ENCODE results near the gene SUV39H2.
"Not testable (repeated sequence)": the region's sequence is repeated elsewhere in the genome, so short reads cannot be mapped to it uniquely, and the experiment has no call there.

Gene SUV39H2

DNA sequence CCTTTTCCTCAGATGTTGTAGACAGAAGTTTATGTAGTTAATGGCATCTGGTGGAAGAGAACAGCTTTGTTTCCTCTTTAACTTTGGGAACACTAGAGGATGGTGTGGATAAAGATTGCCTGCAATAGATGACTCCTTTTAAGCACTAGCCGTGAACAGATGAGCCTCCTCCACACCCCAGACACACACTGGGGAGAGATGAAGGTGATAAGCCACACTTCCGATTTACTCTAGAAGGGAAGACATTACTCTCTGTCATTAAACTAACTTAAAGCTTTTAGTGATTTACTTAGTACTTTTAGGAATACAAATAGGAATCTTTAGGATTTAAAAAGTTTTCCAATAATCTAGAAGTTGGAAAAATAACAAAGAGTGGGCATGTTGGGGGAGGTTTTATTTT, 33.7 kb upstream of the SUV39H2 start:
- no peaks in the 10 kb centered on the region for H3K27me3 ChIP-seq (ENCODE audit: insufficient read depth, low read length)
- no peak overlapping the region for H3K27ac ChIP-seq (ENCODE audit: low read depth, low read length)
- no peak overlapping the region for H3K9ac ChIP-seq (ENCODE audit: low read depth, low read length)
- peaks cover 79% of the 10 kb centered on the region for H3K36me3 ChIP-seq (ENCODE audit: insufficient read depth, low read length)
- H3K4me3 ChIP-seq (ENCODE audit: low read length): no peak overlapping the region
- H3K4me1 ChIP-seq (ENCODE audit: insufficient read depth, low read length): no peaks in the 10 kb centered on the region
- no peaks in the 10 kb centered on the region for H3K9me3 ChIP-seq (ENCODE audit: insufficient read depth, low read depth, low read length)
- no CpG with 5 or more reads among the region's 2 CpGs for WGBS

DNA sequence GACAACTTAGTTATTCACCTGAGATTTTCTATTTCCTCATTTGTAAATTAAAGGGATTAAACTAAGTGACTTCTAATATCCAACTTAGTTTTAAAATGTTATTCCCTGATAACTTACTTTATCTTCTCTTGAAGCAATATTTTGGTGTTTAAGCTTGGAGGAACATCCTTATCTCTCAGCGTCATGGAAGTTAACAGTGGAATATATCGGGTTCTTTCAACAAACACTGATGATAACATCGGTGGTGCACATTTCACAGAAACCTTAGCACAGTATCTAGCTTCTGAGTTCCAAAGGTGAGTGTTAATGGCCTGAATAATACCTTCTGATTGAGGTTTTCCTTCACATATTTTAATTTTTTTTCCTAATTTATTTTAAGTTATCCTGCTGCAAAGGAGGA, 26.4 kb upstream of the SUV39H2 start:
- Histone ChIP-seq H3K4me3 (ENCODE audit: low read length) (no peak overlapping the region), H3K9ac (ENCODE audit: low read depth, low read length) (no peak overlapping the region), H3K27ac (ENCODE audit: low read depth, low read length) (no peak overlapping the region), H3K4me1 (ENCODE audit: insufficient read depth, low read length) (no peaks in the 10 kb centered on the region), H3K9me3 (ENCODE audit: insufficient read depth, low read depth, low read length) (no peaks in the 10 kb centered on the region), H3K27me3 (ENCODE audit: insufficient read depth, low read length) (no peaks in the 10 kb centered on the region), H3K36me3 (ENCODE audit: insufficient read depth, low read length) (peaks cover 84% of the 10 kb centered on the region)
- 96% methylated on average over 3 of the region's 3 CpGs for WGBS

- H3K27ac ChIP-seq (ENCODE audit: low read depth, low read length): no peak overlapping the region
- H3K4me3 ChIP-seq (ENCODE audit: low read length): no peak overlapping the region
- 100% methylated on average over 1 of the region's 1 CpG for WGBS
- H3K9ac ChIP-seq (ENCODE audit: low read depth, low read length): no peak overlapping the region
- H3K36me3 ChIP-seq (ENCODE audit: insufficient read depth, low read length): peaks cover 93% of the 10 kb centered on the region
- H3K27me3 ChIP-seq (ENCODE audit: insufficient read depth, low read length): no peaks in the 10 kb centered on the region
- H3K9me3 ChIP-seq (ENCODE audit: insufficient read depth, low read depth, low read length): no peaks in the 10 kb centered on the region
- no peaks in the 10 kb centered on the region for H3K4me1 ChIP-seq (ENCODE audit: insufficient read depth, low read length)
These were observed 23.2 kb upstream of the SUV39H2 start for GRCh38 chr10:14855453-14855852.

DNA sequence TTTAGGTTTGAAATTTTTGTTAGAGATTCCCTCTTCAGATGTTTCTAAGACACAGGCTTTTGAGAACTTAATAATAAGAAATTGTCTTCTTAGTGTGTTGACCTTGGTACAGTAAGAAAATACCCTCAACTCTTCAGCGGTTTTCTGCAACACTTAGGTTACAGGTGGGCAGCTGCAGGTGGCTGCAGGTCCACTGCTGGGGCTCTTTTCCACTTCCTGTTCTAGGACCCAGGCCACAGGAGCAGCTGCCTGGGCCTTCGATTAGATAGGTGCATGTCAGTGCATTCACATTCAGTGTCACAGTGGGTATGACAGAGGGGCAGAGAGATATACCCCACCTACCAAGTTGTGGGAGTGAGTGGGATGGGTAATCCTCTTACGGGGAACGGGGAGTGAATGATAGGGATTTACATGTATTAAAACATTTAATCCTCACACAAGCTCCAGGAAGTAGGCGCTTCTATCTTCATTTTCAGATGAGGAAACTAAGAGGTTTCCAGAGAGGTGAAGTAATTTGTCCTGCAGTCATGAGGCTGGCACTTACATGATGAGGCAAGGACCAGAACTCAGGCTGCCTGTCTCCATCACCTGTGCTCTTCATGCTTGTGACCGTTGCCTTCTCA, 20.2 kb upstream of the SUV39H2 start:
- Histone ChIP-seq H3K27ac (ENCODE audit: low read depth, low read length) (no peak overlapping the region), H3K4me1 (ENCODE audit: insufficient read depth, low read length) (no peaks in the 10 kb centered on the region), H3K4me3 (ENCODE audit: low read length) (no peak overlapping the region), H3K36me3 (ENCODE audit: insufficient read depth, low read length) (peaks cover 79% of the 10 kb centered on the region), H3K27me3 (ENCODE audit: insufficient read depth, low read length) (no peaks in the 10 kb centered on the region), H3K9me3 (ENCODE audit: insufficient read depth, low read depth, low read length) (no peaks in the 10 kb centered on the region), H3K9ac (ENCODE audit: low read depth, low read length) (no peak overlapping the region)
- 95% methylated on average over 4 of the region's 6 CpGs for WGBS

DNA sequence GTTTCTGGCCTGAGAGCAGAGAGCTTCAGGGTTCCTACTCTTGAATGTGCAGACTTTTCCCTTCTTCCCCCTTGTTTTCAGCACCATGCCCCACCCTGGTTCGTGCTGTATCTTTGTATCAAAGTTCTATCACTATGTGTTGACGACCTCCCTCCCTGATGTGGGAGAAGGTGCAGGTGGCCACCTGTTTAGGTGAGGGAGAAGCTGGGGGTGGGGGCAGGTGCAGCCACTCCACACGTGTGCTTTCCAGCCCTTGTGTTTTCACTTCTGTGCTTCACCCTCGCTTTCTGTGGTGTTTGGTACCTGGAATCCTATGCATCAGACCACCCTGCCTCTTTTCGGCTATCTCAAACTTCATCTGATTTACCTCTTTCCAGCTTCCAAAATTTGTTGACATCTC, 19.6 kb upstream of the SUV39H2 start:
- Histone ChIP-seq H3K9me3 (ENCODE audit: insufficient read depth, low read depth, low read length) (no peaks in the 10 kb centered on the region), H3K9ac (ENCODE audit: low read depth, low read length) (no peak overlapping the region), H3K4me3 (ENCODE audit: low read length) (no peak overlapping the region), H3K36me3 (ENCODE audit: insufficient read depth, low read length) (peaks cover 75% of the 10 kb centered on the region), H3K27me3 (ENCODE audit: insufficient read depth, low read length) (no peaks in the 10 kb centered on the region), H3K4me1 (ENCODE audit: insufficient read depth, low read length) (no peaks in the 10 kb centered on the region), H3K27ac (ENCODE audit: low read depth, low read length) (no peak overlapping the region)
- WGBS: 85% methylated on average over 5 of the region's 5 CpGs

DNA sequence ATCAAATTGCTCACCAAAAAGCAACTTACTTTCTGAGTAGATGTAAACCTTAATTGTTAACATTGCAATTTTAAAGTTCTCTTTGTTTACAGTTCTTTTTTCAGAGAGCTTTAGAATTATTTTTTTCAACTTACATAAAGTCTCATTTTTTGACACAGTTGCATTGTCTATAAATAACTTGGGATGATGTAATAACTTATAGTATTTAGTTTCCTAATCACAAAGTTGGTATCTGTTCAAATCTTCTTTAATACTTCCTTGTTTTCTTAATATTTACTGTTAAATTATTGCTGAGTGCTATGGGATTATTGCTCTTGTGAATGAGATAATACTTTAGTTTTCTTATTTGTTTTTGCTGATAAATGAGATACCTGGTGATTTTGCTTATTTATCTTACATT, 18.9 kb upstream of the SUV39H2 start:
- Histone ChIP-seq H3K4me1 (ENCODE audit: insufficient read depth, low read length) (no peaks in the 10 kb centered on the region), H3K9ac (ENCODE audit: low read depth, low read length) (no peak overlapping the region), H3K27me3 (ENCODE audit: insufficient read depth, low read length) (no peaks in the 10 kb centered on the region), H3K36me3 (ENCODE audit: insufficient read depth, low read length) (peaks cover 70% of the 10 kb centered on the region), H3K27ac (ENCODE audit: low read depth, low read length) (no peak overlapping the region), H3K4me3 (ENCODE audit: low read length) (no peak overlapping the region), H3K9me3 (ENCODE audit: insufficient read depth, low read depth, low read length) (no peaks in the 10 kb centered on the region)

GRCh38 chr10:14860791-14861190, 17.9 kb upstream of the SUV39H2 start:
- Histone ChIP-seq H3K4me3 (ENCODE audit: low read length) (no peak overlapping the region), H3K9ac (ENCODE audit: low read depth, low read length) (no peak overlapping the region), H3K36me3 (ENCODE audit: insufficient read depth, low read length) (peaks cover 60% of the 10 kb centered on the region), H3K4me1 (ENCODE audit: insufficient read depth, low read length) (no peaks in the 10 kb centered on the region), H3K27ac (ENCODE audit: low read depth, low read length) (no peak overlapping the region), H3K27me3 (ENCODE audit: insufficient read depth, low read length) (no peaks in the 10 kb centered on the region), H3K9me3 (ENCODE audit: insufficient read depth, low read depth, low read length) (no peaks in the 10 kb centered on the region)
- WGBS: 91% methylated on average over 1 of the region's 1 CpG

DNA sequence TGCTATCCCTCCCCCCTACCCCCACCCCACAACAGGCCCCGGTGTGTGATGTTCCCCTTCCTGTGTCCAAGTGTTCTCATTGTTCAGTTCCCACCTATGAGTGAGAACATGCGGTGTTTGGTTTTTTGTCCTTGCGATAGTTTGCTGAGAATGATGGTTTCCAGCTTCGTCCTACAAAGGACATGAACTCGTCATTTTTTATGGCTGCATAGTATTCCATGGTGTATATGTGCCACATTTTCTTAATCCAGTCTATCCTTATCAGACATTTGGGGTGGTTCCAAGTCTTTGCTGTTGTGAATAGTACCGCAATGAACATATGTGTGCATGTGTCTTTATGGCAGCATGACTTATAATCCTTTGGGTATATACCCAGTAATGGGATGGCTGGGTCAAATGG, 14.2 kb upstream of the SUV39H2 start:
- not testable (repeated sequence) for H3K27ac ChIP-seq (ENCODE audit: low read depth, low read length); H3K4me3 ChIP-seq (ENCODE audit: low read length); H3K27me3 ChIP-seq (ENCODE audit: insufficient read depth, low read length); H3K9ac ChIP-seq (ENCODE audit: low read depth, low read length); H3K4me1 ChIP-seq (ENCODE audit: insufficient read depth, low read length); H3K9me3 ChIP-seq (ENCODE audit: insufficient read depth, low read depth, low read length)
- 95% methylated on average over 6 of the region's 6 CpGs for WGBS
- peaks cover 60% of the 10 kb centered on the region for H3K36me3 ChIP-seq (ENCODE audit: insufficient read depth, low read length)

DNA sequence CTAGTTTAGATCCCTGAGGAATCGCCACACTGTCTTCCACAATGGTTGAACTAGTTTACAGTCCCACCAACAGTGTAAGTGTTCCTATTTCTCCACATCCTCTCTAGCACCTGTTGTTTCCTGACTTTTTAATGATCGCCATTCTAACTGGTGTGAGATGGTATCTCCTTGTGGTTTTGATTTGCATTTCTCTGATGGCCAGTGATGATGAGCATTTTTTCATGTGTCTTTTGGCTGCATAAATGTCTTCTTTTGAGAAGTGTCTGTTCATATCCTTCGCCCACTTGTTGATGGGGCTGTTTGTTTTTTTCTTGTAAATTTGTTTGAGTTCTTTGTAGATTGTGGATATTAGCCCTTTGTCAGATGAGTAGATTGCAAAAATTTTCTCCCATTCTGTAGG, 13.8 kb upstream of the SUV39H2 start:
- H3K27me3 ChIP-seq (ENCODE audit: insufficient read depth, low read length); H3K27ac ChIP-seq (ENCODE audit: low read depth, low read length); H3K4me1 ChIP-seq (ENCODE audit: insufficient read depth, low read length); H3K4me3 ChIP-seq (ENCODE audit: low read length); H3K9ac ChIP-seq (ENCODE audit: low read depth, low read length); H3K9me3 ChIP-seq (ENCODE audit: insufficient read depth, low read depth, low read length): not testable (repeated sequence)
- H3K36me3 ChIP-seq (ENCODE audit: insufficient read depth, low read length): peaks cover 60% of the 10 kb centered on the region
- WGBS: no CpG with 5 or more reads among the region's 3 CpGs

- Histone ChIP-seq H3K4me1 (ENCODE audit: insufficient read depth, low read length) (peaks cover 19% of the 10 kb centered on the region), H3K9ac (ENCODE audit: low read depth, low read length) (no peak overlapping the region), H3K4me3 (ENCODE audit: low read length) (no peak overlapping the region), H3K9me3 (ENCODE audit: insufficient read depth, low read depth, low read length) (no peaks in the 10 kb centered on the region), H3K27ac (ENCODE audit: low read depth, low read length) (no peak overlapping the region), H3K36me3 (ENCODE audit: insufficient read depth, low read length) (peaks cover 37% of the 10 kb centered on the region), H3K27me3 (ENCODE audit: insufficient read depth, low read length) (no peaks in the 10 kb centered on the region)
- 90% methylated on average over 1 of the region's 2 CpGs for WGBS
These were observed 5.4 kb upstream of the SUV39H2 start for GRCh38 chr10:14873090-14873760.

GRCh38 chr10:14875941-14876340, 2.7 kb upstream of the SUV39H2 start:
- Histone ChIP-seq H3K4me1 (ENCODE audit: insufficient read depth, low read length) (peaks cover 25% of the 10 kb centered on the region), H3K4me3 (ENCODE audit: low read length) (no peak overlapping the region), H3K9me3 (ENCODE audit: insufficient read depth, low read depth, low read length) (no peaks in the 10 kb centered on the region), H3K27me3 (ENCODE audit: insufficient read depth, low read length) (no peaks in the 10 kb centered on the region), H3K27ac (ENCODE audit: low read depth, low read length) (no peak overlapping the region), H3K9ac (ENCODE audit: low read depth, low read length) (no peak overlapping the region), H3K36me3 (ENCODE audit: insufficient read depth, low read length) (peaks cover 11% of the 10 kb centered on the region)
- 94% methylated on average over 12 of the region's 12 CpGs for WGBS

DNA sequence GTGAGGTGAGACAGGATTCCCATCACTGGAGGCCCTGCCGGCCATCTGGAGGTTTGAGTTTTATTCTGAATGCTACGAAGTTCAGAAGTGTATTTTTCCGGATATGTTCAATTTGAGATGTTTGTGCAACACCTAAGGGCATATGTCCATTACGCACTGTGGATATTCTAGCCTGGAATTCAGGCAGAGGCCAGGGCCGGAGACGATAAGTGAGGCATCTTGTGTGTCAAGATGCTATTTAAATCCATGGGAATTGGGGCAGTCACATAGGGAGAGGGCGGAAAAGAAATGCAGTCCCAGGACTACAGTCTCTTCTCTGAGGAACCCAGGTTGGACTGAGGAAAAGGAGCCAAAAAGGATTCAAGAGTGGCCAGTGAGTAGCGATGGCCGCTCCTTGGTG, 1.9 kb upstream of the SUV39H2 start:
- H3K27me3 ChIP-seq (ENCODE audit: insufficient read depth, low read length): no peaks in the 10 kb centered on the region
- no peak overlapping the region for H3K9ac ChIP-seq (ENCODE audit: low read depth, low read length)
- peaks cover 7% of the 10 kb centered on the region for H3K36me3 ChIP-seq (ENCODE audit: insufficient read depth, low read length)
- 90% methylated on average over 9 of the region's 9 CpGs for WGBS
- H3K4me3 ChIP-seq (ENCODE audit: low read length): no peak overlapping the region; the same call in 1 of the 2 replicates
- H3K9me3 ChIP-seq (ENCODE audit: insufficient read depth, low read depth, low read length): no peaks in the 10 kb centered on the region
- peaks cover 33% of the 10 kb centered on the region for H3K4me1 ChIP-seq (ENCODE audit: insufficient read depth, low read length)
- no peak overlapping the region; the same call in 1 of the 2 replicates for H3K27ac ChIP-seq (ENCODE audit: low read depth, low read length)
